HepG2 (cell line): ENCODE measurements around the gene CCT3. TPM values are rescaled to one million over a fixed set of nuclear protein-coding genes. Genes with fewer than 3 reads are reported as not detected.

Experiments
- CC2D1A ChIP-seq: sonication (generic); formaldehyde crosslinking; IDR thresholded peaks from 2 replicates; pipeline ENCODE4 v1.8.1; 2023; ENCODE audit warnings: mild to moderate bottlenecking, missing genetic modification reagents
- GABPA ChIP-seq, 2 experiments: IDR thresholded peaks; 2 replicates each; pipeline ENCODE4 v1.6.1; 2011 to 2016; ENCODE audit warnings: low read depth in 2 of 2, low read length in 1 of 2, missing biosample characterization in 1 of 2, missing genetic modification characterization in 1 of 2
- HDAC1 ChIP-seq: sonication (generic); formaldehyde crosslinking; IDR thresholded peaks from 2 replicates; pipeline ENCODE4 v1.5.1; 2020; ENCODE audit warnings: mild to moderate bottlenecking, missing genetic modification reagents
- MATR3 ChIP-seq: sonication (generic); formaldehyde crosslinking; IDR thresholded peaks from 2 replicates; pipeline ENCODE4 v1.4.0; 2020; ENCODE audit warnings: missing genetic modification reagents
- MTF2 ChIP-seq: sonication (generic); formaldehyde crosslinking; IDR thresholded peaks from 2 replicates; pipeline ENCODE4 v1.5.0; 2020; ENCODE audit warnings: missing genetic modification reagents, borderline replicate concordance
- MXD1 ChIP-seq: sonication (generic); formaldehyde crosslinking; IDR thresholded peaks from 2 replicates; pipeline ENCODE4 v1.4.0; 2020; ENCODE audit warnings: mild to moderate bottlenecking, missing genetic modification reagents
- NFE2L1 ChIP-seq: sonication (generic); formaldehyde crosslinking; IDR thresholded peaks from 2 replicates; pipeline ENCODE4 v1.4.0; 2020; ENCODE audit warnings: missing genetic modification reagents, mild to moderate bottlenecking, borderline replicate concordance
- NR2F2 ChIP-seq: IDR thresholded peaks from 2 replicates; pipeline ENCODE4 v1.6.1; 2012; ENCODE audit warnings: low read depth, inconsistent platforms, borderline replicate concordance
- RAD21 ChIP-seq: fragments of 450-650 bp; formaldehyde crosslinking; IDR thresholded peaks from 2 replicates; pipeline ENCODE4 v1.5.0; 2020; ENCODE audit warnings: mild to moderate bottlenecking
- SUZ12 ChIP-seq: fragments of 150-350 bp; IDR thresholded peaks from 2 replicates; pipeline ENCODE4 v1.6.1; 2014; ENCODE audit warnings: low read depth, low read length
- TBL1XR1 ChIP-seq: fragments of 150-350 bp; IDR thresholded peaks from 2 replicates; pipeline ENCODE4 v1.6.1; 2014; ENCODE audit warnings: borderline replicate concordance, low read length; ENCODE audit not compliant: partially characterized antibody
- TCF12 ChIP-seq, 2 experiments: fragments of 450-650 bp in 1 of 2; sonication (generic) in 1 of 2; formaldehyde crosslinking in 1 of 2; IDR thresholded peaks; 2 replicates each; pipeline versions ENCODE4 v1.6.1 to v1.8.0; 2017 to 2022; ENCODE audit warnings: antibody characterized with exemption in 1 of 2, mild to moderate bottlenecking in 1 of 2, missing genetic modification reagents in 1 of 2, moderate library complexity in 1 of 2
- YEATS4 ChIP-seq: sonication (generic); formaldehyde crosslinking; IDR thresholded peaks from 2 replicates; pipeline ENCODE4 v1.4.0; 2020; ENCODE audit warnings: missing genetic modification reagents, borderline replicate concordance
- ZFP82 ChIP-seq: sonication (generic); formaldehyde crosslinking; IDR thresholded peaks from 2 replicates; pipeline ENCODE4 v1.5.1; 2020; ENCODE audit warnings: mild to moderate bottlenecking, missing genetic modification reagents, borderline replicate concordance
- ZHX2 ChIP-seq, 2 experiments: sonication (generic) in 1 of 2; formaldehyde crosslinking in 1 of 2; IDR thresholded peaks; 2 replicates each; pipeline versions ENCODE4 v1.6.1 to v1.9.0; 2014 to 2022; ENCODE audit warnings: antibody characterized with exemption in 1 of 2, borderline replicate concordance in 1 of 2, inconsistent platforms in 1 of 2, low read depth in 1 of 2, missing genetic modification reagents in 1 of 2
- ZNF205 ChIP-seq: IDR thresholded peaks from 2 replicates; pipeline ENCODE4 v1.6.1; 2018; ENCODE audit warnings: missing biosample characterization, missing genetic modification reagents
- ZNF263 ChIP-seq: sonication (generic); formaldehyde crosslinking; IDR thresholded peaks from 2 replicates; pipeline ENCODE4 v1.4.0; 2020; ENCODE audit warnings: missing genetic modification reagents
- ZNF326 ChIP-seq: sonication (generic); formaldehyde crosslinking; IDR thresholded peaks from 2 replicates; pipeline ENCODE4 v1.4.0; 2020; ENCODE audit warnings: missing genetic modification reagents, borderline replicate concordance
- ZNF484 ChIP-seq: sonication (generic); formaldehyde crosslinking; IDR thresholded peaks from 2 replicates; pipeline ENCODE4 v1.5.1; 2020; ENCODE audit warnings: mild to moderate bottlenecking, low read depth, missing genetic modification reagents, borderline replicate concordance
- ZNF543 ChIP-seq: sonication (generic); formaldehyde crosslinking; IDR thresholded peaks from 2 replicates; pipeline ENCODE4 v1.4.0; 2020; ENCODE audit warnings: mild to moderate bottlenecking, missing genetic modification reagents
- ZNF720 ChIP-seq: sonication (generic); formaldehyde crosslinking; IDR thresholded peaks from 2 replicates; pipeline ENCODE4 v1.4.0; 2020; ENCODE audit warnings: missing genetic modification reagents
- ZNF747 ChIP-seq: sonication (generic); formaldehyde crosslinking; IDR thresholded peaks from 2 replicates; pipeline ENCODE4 v1.8.1; 2023; ENCODE audit warnings: missing genetic modification reagents, mild to moderate bottlenecking, borderline replicate concordance
- ZNF777 ChIP-seq: sonication (generic); formaldehyde crosslinking; IDR thresholded peaks from 2 replicates; pipeline ENCODE4 v1.4.0; 2020; ENCODE audit warnings: missing genetic modification reagents
- polyA plus RNA-seq, 8 experiments: library from polyadenylated mRNA; depleted of rRNA in 3 of 8; stranded (reverse) in 7 of 8; unstranded in 1 of 8; fragments of >200 nt; fragmentation: Illumina TruSeq in 4 of 8; extraction: Trizol in 4 of 8; gene quantifications; 2 replicates each; pipeline versions ENCODE4 v1.2.1 to v1.2.3, GENCODE V29; 2011 to 2016; ENCODE audit warnings: low read depth in 4 of 8, missing spikeins in 1 of 8, mixed read lengths in 1 of 8; ENCODE audit not compliant: insufficient read depth in 1 of 8
- total RNA-seq, 5 experiments: library from RNA; depleted of rRNA; stranded (reverse); fragments of >200 nt; fragmentation: Illumina TruSeq; extraction: Trizol; gene quantifications; 2 replicates each; pipeline ENCODE4 v1.2.3, GENCODE V29; 2016; ENCODE audit warnings: low read depth in 1 of 5
- TF ChIP-seq, protein P1 (sequence below): sonication (generic); IDR thresholded peaks from 2 replicates; pipeline ENCODE4 v1.6.1; 2016; ENCODE audit warnings: low read depth, borderline replicate concordance

CCT3 gene
- total and polyA plus RNA-seq, 2 of the 13 experiments (the other 11 are each of a cell fraction or from before 2014, with no cell fraction given), result 319 to 615 TPM

GRCh38 chr1:156295391-156295947, 42.6 kb downstream of the CCT3 start, which contains the start of gene GLMP (continued):
- TF ChIP-seq, protein P1, sequence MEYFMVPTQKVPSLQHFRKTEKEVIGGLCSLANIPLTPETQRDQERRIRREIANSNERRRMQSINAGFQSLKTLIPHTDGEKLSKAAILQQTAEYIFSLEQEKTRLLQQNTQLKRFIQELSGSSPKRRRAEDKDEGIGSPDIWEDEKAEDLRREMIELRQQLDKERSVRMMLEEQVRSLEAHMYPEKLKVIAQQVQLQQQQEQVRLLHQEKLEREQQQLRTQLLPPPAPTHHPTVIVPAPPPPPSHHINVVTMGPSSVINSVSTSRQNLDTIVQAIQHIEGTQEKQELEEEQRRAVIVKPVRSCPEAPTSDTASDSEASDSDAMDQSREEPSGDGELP, result peak; percentile 93
- TF ChIP-seq SUZ12 (no peak), TCF12 (IDR thresholded peaks at IDR 0.05) (no peak), TCF12 (CRISPR knock-in tag; IDR thresholded peaks at IDR 0.05) (no peak), CC2D1A (no peak), NFE2L1 (CRISPR knock-in tag) (no peak), NR2F2 (no peak), ZNF543 (CRISPR knock-in tag) (no peak), TBL1XR1 (no peak), HDAC1 (CRISPR knock-in tag) (peak; percentile 71), ZNF205 (CRISPR knock-in tag) (no peak), ZNF263 (CRISPR knock-in tag) (0 out of 2 replicates have a peak, but pooled peaks have one; percentile 3), MATR3 (CRISPR knock-in tag) (no peak), MXD1 (no peak), ZFP82 (CRISPR knock-in tag) (no peak), ZNF326 (CRISPR knock-in tag) (no peak), ZNF720 (CRISPR knock-in tag) (no peak), GABPA (IDR thresholded peaks at IDR 0.05; ENCODE audit: low read depth, low read length) (no peak), GABPA (CRISPR knock-in tag; IDR thresholded peaks at IDR 0.05; ENCODE audit: low read depth) (peak; percentile 50; the same call in 1 of the 2 replicates), RAD21 (no peak), MTF2 (CRISPR knock-in tag) (no peak), ZNF747 (CRISPR knock-in tag) (no peak), ZNF777 (peak; percentile 61; the same call in 1 of the 2 replicates), ZNF484 (CRISPR knock-in tag) (no peak), ZHX2 (IDR thresholded peaks at IDR 0.05; ENCODE audit: low read depth) (no peak), ZHX2 (CRISPR knock-in tag; IDR thresholded peaks at IDR 0.05; ENCODE audit: borderline replicate concordance) (no peak), YEATS4 (peak; percentile 62; the same call in 1 of the 2 replicates)
